IMR-90 (cell line): ENCODE measurements around the gene FGD3. TPM values are rescaled to one million over a fixed set of nuclear protein-coding genes. Genes with fewer than 3 reads are reported as not detected.

Source experiments
- ATAC-seq: fragments of 200-7000 bp; cut with Tn5 transposase; 2 replicates; pipeline ENCODE4 v1.9.1; 2020; ENCODE audit warnings: low read depth, mild to moderate bottlenecking, moderate library complexity
- BruUV-seq: library from RNA; stranded (reverse); fragments of 400-500 nt; replicated peaks from 2 replicates; lab custom pipeline; 2021; lab: Mats Ljungman, UMichigan
- CTCF ChIA-PET: fragments of 300-600 bp; formaldehyde crosslinking; extraction: SDS; loops from one replicate; lab custom pipeline; 2021; ENCODE audit warnings: antibody characterized with exemption; lab: Yijun Ruan, JAX
- POLR2A ChIA-PET: fragments of 300-600 bp; sonication (Branson Sonifier 250); formaldehyde crosslinking; loops from one replicate; lab custom pipeline; 2022; ENCODE audit warnings: antibody characterized with exemption; ENCODE audit not compliant: unreplicated experiment; lab: Charles Lee
- DNase-seq: peaks from one replicate; pipeline ENCODE4 v3.0.0; 2013
- H2AFZ ChIP-seq: replicated peaks from 2 replicates; pipeline ENCODE3; 2013; ENCODE audit warnings: low read length, mild to moderate bottlenecking; ENCODE audit not compliant: poor library complexity
- H2AK5ac ChIP-seq: 2 replicates; pipeline ENCODE4 v1.6.1; 2013; ENCODE audit warnings: low read depth, low read length, inconsistent platforms
- H2AK9ac ChIP-seq: replicated peaks from 2 replicates; pipeline ENCODE3; 2013; ENCODE audit warnings: mild to moderate bottlenecking, low read depth, low read length, moderate library complexity; ENCODE audit not compliant: poor library complexity
- H2BK120ac ChIP-seq: 2 replicates; pipeline ENCODE4 v1.6.1; 2013; ENCODE audit warnings: low read depth, low read length, inconsistent platforms
- H2BK15ac ChIP-seq: 3 replicates; pipeline ENCODE4 v1.6.1; 2013; ENCODE audit warnings: low read depth, low read length, inconsistent platforms
- H2BK20ac ChIP-seq: 2 replicates; pipeline ENCODE4 v1.6.1; 2013; ENCODE audit warnings: low read depth, mild to moderate bottlenecking, inconsistent platforms, low read length, moderate library complexity
- H2BK5ac ChIP-seq: 2 replicates; pipeline ENCODE4 v1.6.1; 2013; ENCODE audit warnings: mild to moderate bottlenecking, low read depth, low read length, inconsistent platforms; ENCODE audit not compliant: poor library complexity, severe bottlenecking
- H3K14ac ChIP-seq: replicated peaks from 2 replicates; pipeline ENCODE4 v1.6.1; 2013; ENCODE audit warnings: low read depth, low read length, inconsistent platforms
- H3K18ac ChIP-seq: 2 replicates; pipeline ENCODE4 v1.6.1; 2013; ENCODE audit warnings: low read depth, low read length, control low read depth
- H3K23ac ChIP-seq: 2 replicates; pipeline ENCODE4 v1.6.1; 2013; ENCODE audit warnings: low read depth, low read length, inconsistent platforms
- H3K27ac ChIP-seq: 2 replicates; pipeline ENCODE4 v1.5.1; 2013; ENCODE audit warnings: mild to moderate bottlenecking, control low read depth, low read length; ENCODE audit not compliant: insufficient read depth
- H3K27me3 ChIP-seq: 2 replicates; pipeline ENCODE4 v1.6.1; 2013; ENCODE audit warnings: low read length; ENCODE audit not compliant: control insufficient read depth, insufficient read depth
- H3K36me3 ChIP-seq: 2 replicates; pipeline ENCODE4 v1.6.1; 2013; ENCODE audit warnings: low read length, mixed read lengths; ENCODE audit not compliant: control insufficient read depth, insufficient read depth
- H3K4ac ChIP-seq: 2 replicates; pipeline ENCODE4 v1.6.1; 2013; ENCODE audit warnings: low read depth, low read length, inconsistent platforms
- H3K4me1 ChIP-seq: 2 replicates; pipeline ENCODE4 v1.6.1; 2013; ENCODE audit warnings: low read length, mixed read lengths; ENCODE audit not compliant: control insufficient read depth, insufficient read depth
- H3K4me2 ChIP-seq: 2 replicates; pipeline ENCODE4 v1.6.1; 2013; ENCODE audit warnings: low read depth, mild to moderate bottlenecking, control low read depth, low read length, moderate library complexity
- H3K4me3 ChIP-seq: 2 replicates; pipeline ENCODE4 v1.5.1; 2013; ENCODE audit warnings: low read depth, mild to moderate bottlenecking, control low read depth, low read length, moderate library complexity; ENCODE audit not compliant: insufficient read depth
- H3K56ac ChIP-seq: 2 replicates; pipeline ENCODE4 v1.6.1; 2013; ENCODE audit warnings: low read length, inconsistent platforms; ENCODE audit not compliant: insufficient read depth; ENCODE audit errors: extremely low read depth
- H3K79me1 ChIP-seq, 2 experiments: 2 replicates each; pipeline ENCODE4 v1.6.1; 2013; ENCODE audit warnings: low read length in 2 of 2, inconsistent platforms in 1 of 2, low read depth in 1 of 2
- H3K9ac ChIP-seq: 2 replicates; pipeline ENCODE4 v1.6.1; 2013; ENCODE audit warnings: low read depth, low read length, control low read depth
- H3K9me1 ChIP-seq: 2 replicates; pipeline ENCODE4 v1.6.1; 2013; ENCODE audit warnings: low read length, inconsistent platforms; ENCODE audit not compliant: insufficient read depth
- H3K9me3 ChIP-seq: 2 replicates; pipeline ENCODE4 v1.6.1; 2013; ENCODE audit warnings: low read length; ENCODE audit not compliant: control insufficient read depth, insufficient read depth
- H4K20me1 ChIP-seq: 2 replicates; pipeline ENCODE4 v1.6.1; 2013; ENCODE audit warnings: low read length, inconsistent platforms; ENCODE audit not compliant: insufficient read depth
- H4K5ac ChIP-seq: 2 replicates; pipeline ENCODE4 v1.6.1; 2013; ENCODE audit warnings: mild to moderate bottlenecking, low read depth, low read length, control low read depth
- H4K8ac ChIP-seq, 2 experiments: 2 replicates each; pipeline ENCODE4 v1.6.1; 2013; ENCODE audit warnings: low read depth in 2 of 2, low read length in 2 of 2, control low read depth in 1 of 2, inconsistent platforms in 1 of 2
- H4K91ac ChIP-seq: 2 replicates; pipeline ENCODE4 v1.6.1; 2013; ENCODE audit warnings: low read depth, low read length, inconsistent platforms; ENCODE audit not compliant: insufficient read depth
- BHLHE40 ChIP-seq: fragments of 150-350 bp; IDR thresholded peaks from 2 replicates; pipeline ENCODE4 v1.6.1; 2016; ENCODE audit warnings: mild to moderate bottlenecking, low read depth, low read length
- CEBPB ChIP-seq: IDR thresholded peaks from 2 replicates; pipeline ENCODE4 v1.6.1; 2012; ENCODE audit warnings: low read depth, low read length, improper control_type of control experiment
- CHD1 ChIP-seq: IDR thresholded peaks from 2 replicates; pipeline ENCODE4 v1.6.1; 2012; ENCODE audit warnings: low read depth, low read length, improper control_type of control experiment
- MAFK ChIP-seq: IDR thresholded peaks from 2 replicates; pipeline ENCODE4 v1.6.1; 2012; ENCODE audit warnings: low read depth, low read length, improper control_type of control experiment
- MAZ ChIP-seq: IDR thresholded peaks from 2 replicates; pipeline ENCODE4 v1.6.1; 2012; ENCODE audit warnings: low read depth, mild to moderate bottlenecking, low read length, improper control_type of control experiment, moderate library complexity, borderline replicate concordance
- RAD21 ChIP-seq: IDR thresholded peaks from 2 replicates; pipeline ENCODE4 v1.6.1; 2012; ENCODE audit warnings: low read length, improper control_type of control experiment
- RCOR1 ChIP-seq: IDR thresholded peaks from 2 replicates; pipeline ENCODE4 v1.6.1; 2012; ENCODE audit warnings: mild to moderate bottlenecking, low read length, improper control_type of control experiment; ENCODE audit not compliant: insufficient replicate concordance
- WGBS, 2 experiments: methylation state at CpG; one replicate each; pipeline versions ENCODE4 v1.1.5 to v1.1.7; 2013; ENCODE audit warnings: missing lambda C conversion rate in 2 of 2; ENCODE audit not compliant: insufficient read length in 1 of 2; ENCODE audit errors: extremely low coverage in 2 of 2; 5-methylcytosine and 5-hydroxymethylcytosine counted together
- dilution Hi-C: fragments of 300-500 bp; cut with HindIII; formaldehyde crosslinking; loops from one replicate; pipeline ENCODE4 v1.14.3; 2018; ENCODE audit warnings: low sequenced_read_pairs; ENCODE audit not compliant: unreplicated experiment
- in situ Hi-C: fragments of 300-500 bp; cut with MboI; formaldehyde crosslinking; loops from 3 replicates; pipeline ENCODE4 v1.14.3; 2019; ENCODE audit warnings: low sequenced_read_pairs, inconsistent platforms, mixed read lengths
- intact Hi-C: fragments of 100-400 bp; cut with micrococcal nuclease; formaldehyde crosslinking; loops from 2 replicates; pipeline ENCODE4 v1.10.0; 2022
- polyA plus RNA-seq, 3 experiments: library from polyadenylated mRNA; depleted of rRNA; stranded (reverse); fragments of >200 nt; gene quantifications; 2 replicates each; pipeline ENCODE4 v1.2.3, GENCODE V29; 2012; ENCODE audit warnings: low replicate concordance in 1 of 3
- total RNA-seq: library from RNA; depleted of rRNA; stranded (reverse); fragments of >200 nt; gene quantifications from 2 replicates; pipeline ENCODE4 v1.2.3, GENCODE V29; 2012
- TF ChIP-seq, protein P1 (sequence below): conservative IDR thresholded peaks from 2 replicates; pipeline ENCODE4 v1.5.1; 2012; ENCODE audit warnings: mild to moderate bottlenecking, low read depth, low read length, improper control_type of control experiment
- TF ChIP-seq, protein P2 (sequence below): fragments of 150-350 bp; IDR thresholded peaks from 2 replicates; pipeline ENCODE4 v1.6.1; 2016; ENCODE audit warnings: low read depth, mild to moderate bottlenecking, low read length, moderate library complexity, borderline replicate concordance

The FGD3 gene
- total and polyA plus RNA-seq, 2 of the 4 experiments (the other 2 are of a cell fraction): not detected

DNA sequence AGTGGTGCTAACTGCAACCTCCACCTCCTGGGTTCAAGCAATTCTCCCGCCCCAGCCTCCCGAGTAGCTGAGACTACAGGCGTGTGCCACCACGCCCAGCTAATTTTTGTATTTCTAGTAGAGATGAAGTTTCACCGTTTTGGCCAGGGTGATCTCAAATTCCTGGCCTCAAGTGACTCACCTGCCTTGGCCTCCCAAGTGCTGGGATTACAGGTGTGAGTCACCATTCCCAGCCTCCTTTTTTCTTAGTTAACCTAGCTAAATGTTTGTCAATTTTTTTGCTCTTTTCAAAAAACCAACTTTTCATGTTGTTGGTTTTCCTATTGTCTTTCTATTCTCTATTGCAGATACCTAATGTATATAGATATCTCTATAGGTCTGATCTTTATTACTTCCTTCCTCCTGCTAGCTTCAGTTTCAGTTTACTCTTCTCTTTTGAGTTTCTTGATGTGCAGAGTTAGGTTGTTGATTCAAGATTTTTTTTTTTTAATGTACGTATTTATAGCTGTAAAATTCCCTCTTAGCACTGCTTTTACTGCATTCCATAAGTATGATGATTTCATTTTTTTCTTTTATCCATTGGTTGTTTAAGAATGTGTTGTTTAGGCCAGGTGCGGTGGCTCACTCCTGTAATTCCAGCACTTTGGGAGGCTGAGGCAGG, 32.9 kb downstream of the FGD3 start:
- Histone ChIP-seq H3K23ac (no peak overlapping the region), H3K27me3 (no peaks in the 10 kb centered on the region), H3K4me2 (no peak overlapping the region), H3K9me1 (no peaks in the 10 kb centered on the region), H3K4ac (no peak overlapping the region), H2BK120ac (no peak overlapping the region), H2AK5ac (no peak overlapping the region), H2BK5ac (no peak overlapping the region), H3K9me3 (peaks cover 6% of the 10 kb centered on the region; the same call in 1 of the 2 replicates), H4K5ac (no peak overlapping the region), H3K4me1 (no peaks in the 10 kb centered on the region), H3K4me3 (no peak overlapping the region), H3K36me3 (no peaks in the 10 kb centered on the region), H2AFZ (no peak overlapping the region), H3K79me1 (no peaks in the 10 kb centered on the region), H3K56ac (no peak overlapping the region), H4K91ac (no peak overlapping the region), H2BK20ac (no peak overlapping the region), H3K14ac (no peak overlapping the region), H3K27ac (no peak overlapping the region), H2BK15ac (no peak overlapping the region), H4K20me1 (no peaks in the 10 kb centered on the region), H2AK9ac (no peak overlapping the region), H4K8ac (no peak overlapping the region), H3K18ac (no peak overlapping the region), H3K9ac (no peak overlapping the region)
- BruUV-seq: no TSS peak
- ChIA-PET CTCF (interaction anchor here (0.8 kb wide), 1 partner anchor 23 kb away, joined by 9 read pairs; no protein-coding TSS in a partner anchor), POLR2A (no interaction called here)
- ATAC-seq (no peak), DNase-seq (no peak)
- dilution Hi-C loops (no loop called here), in situ Hi-C loops (no loop called here), intact Hi-C loops (no loop called here)
- no CpG with 5 or more reads among the region's 7 CpGs for WGBS, 2 experiments
- TF ChIP-seq CEBPB: no peak
- TF ChIP-seq RAD21: no peak
- no peak for TF ChIP-seq RCOR1
- TF ChIP-seq, protein P1, sequence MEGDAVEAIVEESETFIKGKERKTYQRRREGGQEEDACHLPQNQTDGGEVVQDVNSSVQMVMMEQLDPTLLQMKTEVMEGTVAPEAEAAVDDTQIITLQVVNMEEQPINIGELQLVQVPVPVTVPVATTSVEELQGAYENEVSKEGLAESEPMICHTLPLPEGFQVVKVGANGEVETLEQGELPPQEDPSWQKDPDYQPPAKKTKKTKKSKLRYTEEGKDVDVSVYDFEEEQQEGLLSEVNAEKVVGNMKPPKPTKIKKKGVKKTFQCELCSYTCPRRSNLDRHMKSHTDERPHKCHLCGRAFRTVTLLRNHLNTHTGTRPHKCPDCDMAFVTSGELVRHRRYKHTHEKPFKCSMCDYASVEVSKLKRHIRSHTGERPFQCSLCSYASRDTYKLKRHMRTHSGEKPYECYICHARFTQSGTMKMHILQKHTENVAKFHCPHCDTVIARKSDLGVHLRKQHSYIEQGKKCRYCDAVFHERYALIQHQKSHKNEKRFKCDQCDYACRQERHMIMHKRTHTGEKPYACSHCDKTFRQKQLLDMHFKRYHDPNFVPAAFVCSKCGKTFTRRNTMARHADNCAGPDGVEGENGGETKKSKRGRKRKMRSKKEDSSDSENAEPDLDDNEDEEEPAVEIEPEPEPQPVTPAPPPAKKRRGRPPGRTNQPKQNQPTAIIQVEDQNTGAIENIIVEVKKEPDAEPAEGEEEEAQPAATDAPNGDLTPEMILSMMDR: no peak
- TF ChIP-seq CHD1: no peak
- TF ChIP-seq, protein P2, sequence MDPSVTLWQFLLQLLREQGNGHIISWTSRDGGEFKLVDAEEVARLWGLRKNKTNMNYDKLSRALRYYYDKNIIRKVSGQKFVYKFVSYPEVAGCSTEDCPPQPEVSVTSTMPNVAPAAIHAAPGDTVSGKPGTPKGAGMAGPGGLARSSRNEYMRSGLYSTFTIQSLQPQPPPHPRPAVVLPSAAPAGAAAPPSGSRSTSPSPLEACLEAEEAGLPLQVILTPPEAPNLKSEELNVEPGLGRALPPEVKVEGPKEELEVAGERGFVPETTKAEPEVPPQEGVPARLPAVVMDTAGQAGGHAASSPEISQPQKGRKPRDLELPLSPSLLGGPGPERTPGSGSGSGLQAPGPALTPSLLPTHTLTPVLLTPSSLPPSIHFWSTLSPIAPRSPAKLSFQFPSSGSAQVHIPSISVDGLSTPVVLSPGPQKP: no peak
- no peak for TF ChIP-seq BHLHE40
- TF ChIP-seq MAZ: no peak
- no peak for TF ChIP-seq MAFK
